Right lung (tissue), 5 donors: ENCODE measurements around the gene TBL3. TPM values are rescaled to one million over a fixed set of nuclear protein-coding genes. Genes with fewer than 3 reads are reported as not detected.
"Not testable (repeated sequence)": the region's sequence is repeated elsewhere in the genome, so short reads cannot be mapped to it uniquely, and the experiment has no call there.

Experiments used
- DNase-seq, 2 donors: peaks; one replicate each; pipeline ENCODE4 v3.0.0-alpha.2; 2013
- polyA plus RNA-seq, 5 donors: library from polyadenylated mRNA; unstranded; fragments of 120-200 nt; gene quantifications; one replicate each; pipeline versions ENCODE4 v1.2.1 to v1.2.3, GENCODE V29; 2013; ENCODE audit warnings: inconsistent platforms in 1 of 5, low replicate concordance in 1 of 5; ENCODE audit not compliant: insufficient read length in 5 of 5, insufficient read depth in 1 of 5

Gene TBL3
- polyA plus RNA-seq, 5 donors, result 22.8 to 42.3 (median 28.9) TPM

DNA sequence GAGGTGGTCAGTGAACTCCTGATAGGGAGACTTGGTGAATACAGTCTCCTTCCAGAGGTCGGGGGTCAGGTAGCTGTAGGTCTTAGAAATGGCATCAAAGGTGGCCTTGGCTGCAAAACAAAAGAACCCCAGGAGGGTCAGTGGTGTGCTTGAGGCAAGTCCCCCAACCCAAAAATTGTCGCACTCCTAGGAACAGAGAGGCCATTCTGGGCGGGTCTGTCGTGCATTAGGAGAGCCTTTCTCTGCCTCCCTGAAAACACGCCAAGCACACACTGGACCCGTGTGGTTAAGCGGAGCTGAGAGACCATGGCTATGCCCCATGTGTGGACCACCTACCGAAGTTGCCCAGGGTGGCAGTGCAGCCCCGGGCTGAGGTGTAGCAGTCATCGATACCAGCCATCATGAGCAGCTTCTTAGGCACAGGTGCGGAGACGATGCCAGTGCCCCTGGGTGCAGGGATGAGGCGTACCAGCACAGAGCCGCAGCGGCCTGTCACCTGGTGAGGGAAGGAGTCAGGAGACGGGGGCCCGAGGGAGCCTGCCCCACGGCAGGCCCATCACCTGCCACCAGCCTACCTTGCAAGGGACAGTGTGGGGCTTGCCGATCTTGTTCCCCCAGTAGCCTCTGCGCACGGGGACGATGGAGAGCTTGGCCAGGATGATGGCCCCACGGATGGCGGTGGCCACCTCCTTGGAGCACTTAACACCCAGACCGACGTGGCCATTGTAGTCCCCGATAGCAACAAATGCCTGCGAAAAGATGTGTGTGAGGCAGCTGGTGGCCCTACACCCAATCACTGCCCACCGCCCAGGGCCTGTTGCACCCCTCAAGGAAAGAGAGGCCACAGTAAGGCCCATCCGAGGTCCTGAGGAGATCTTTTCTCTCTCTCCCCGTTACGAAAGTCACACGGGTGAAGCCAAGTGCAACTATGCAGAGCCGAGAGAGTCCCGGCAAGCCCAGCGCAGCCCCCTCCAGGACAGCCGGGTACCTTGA is 9.4 kb upstream of the TBL3 start:
- not testable (repeated sequence) for DNase-seq

DNA sequence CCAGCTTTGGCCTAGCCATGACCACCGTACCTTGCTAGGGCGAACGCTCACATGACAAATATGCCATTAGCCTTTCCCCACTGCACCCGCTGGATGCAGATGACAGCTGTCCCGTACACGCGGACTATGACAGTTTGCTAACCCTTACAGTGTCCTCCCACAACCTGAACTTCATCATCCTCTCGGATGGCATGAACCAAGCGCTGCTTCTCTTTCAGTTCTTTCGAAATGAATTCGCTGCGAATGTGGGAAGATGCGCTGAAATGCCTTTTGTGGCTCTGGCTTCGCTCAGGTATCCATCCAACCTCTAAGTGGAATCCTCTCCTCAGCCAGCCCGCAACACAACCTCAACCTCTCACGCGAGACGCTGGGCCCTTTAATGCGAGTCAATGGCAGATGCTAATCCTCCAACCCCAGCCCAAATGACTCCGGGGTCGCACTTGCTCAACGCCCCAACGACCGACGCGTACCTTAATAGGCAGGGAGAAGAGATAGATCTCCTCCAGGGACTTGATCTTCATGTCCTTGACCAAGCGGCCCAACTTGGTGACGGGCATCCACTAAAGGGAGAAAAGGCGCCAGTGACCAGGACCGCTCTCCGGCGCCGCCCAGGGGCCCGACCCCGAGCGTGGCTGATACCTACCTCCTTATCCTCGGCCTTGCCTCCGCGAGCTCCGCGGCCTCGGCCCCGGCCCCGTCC is 7.9 kb upstream of the TBL3 start:
- DNase-seq, result peak in 1 of 2 donors; percentile 27

DNA sequence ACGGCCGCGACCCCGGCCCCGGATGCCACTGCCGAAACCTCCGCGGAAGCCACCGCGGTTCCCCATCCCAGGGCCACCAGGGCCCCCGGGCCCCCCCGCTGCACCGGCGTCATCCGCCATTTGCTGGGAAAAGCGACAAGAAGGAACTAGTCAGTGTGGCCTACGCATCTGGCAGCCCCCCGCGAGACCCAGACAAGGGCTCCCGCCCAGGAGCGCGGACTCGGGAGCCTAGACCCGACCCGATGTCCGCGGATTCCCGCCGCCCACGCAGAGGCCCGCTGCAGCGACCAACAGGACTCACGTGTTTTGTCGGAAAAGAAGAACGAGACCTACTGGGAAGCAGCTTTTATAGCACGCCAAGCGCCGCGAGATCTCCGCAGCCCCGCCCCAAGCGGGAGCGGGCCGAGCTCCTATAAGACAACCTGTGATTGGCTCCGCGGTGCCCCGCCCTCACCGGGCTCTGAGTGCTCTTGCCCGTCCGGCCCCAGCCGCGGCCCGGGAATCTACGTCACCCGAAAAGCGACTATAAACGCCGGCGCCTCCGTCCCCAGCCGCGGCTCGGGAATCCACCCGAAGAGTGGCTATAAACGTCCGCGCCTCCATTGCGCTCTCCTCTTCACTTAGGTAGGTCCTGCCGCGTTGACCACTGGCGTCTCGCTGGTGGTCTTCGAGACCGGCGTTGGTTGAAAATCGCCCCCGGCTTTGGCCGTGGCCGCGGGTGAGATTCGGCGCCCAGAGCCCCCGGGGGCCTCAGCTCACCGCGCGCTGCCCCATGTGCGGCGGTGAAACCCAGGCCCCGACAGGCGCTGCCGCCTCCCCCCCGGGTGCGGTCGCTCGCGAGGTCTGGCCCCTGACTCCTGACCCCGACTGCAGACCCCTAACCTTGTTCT is 7.1 kb upstream of the TBL3 start, which contains the start of gene RPS2:
Gene RPS2 (minus strand): TSS at position 321 of the 890 bp plus-strand sequence. CDS start 201 bp downstream, at position 120.
- DNase-seq, result peak; percentile 97 to 98

DNA sequence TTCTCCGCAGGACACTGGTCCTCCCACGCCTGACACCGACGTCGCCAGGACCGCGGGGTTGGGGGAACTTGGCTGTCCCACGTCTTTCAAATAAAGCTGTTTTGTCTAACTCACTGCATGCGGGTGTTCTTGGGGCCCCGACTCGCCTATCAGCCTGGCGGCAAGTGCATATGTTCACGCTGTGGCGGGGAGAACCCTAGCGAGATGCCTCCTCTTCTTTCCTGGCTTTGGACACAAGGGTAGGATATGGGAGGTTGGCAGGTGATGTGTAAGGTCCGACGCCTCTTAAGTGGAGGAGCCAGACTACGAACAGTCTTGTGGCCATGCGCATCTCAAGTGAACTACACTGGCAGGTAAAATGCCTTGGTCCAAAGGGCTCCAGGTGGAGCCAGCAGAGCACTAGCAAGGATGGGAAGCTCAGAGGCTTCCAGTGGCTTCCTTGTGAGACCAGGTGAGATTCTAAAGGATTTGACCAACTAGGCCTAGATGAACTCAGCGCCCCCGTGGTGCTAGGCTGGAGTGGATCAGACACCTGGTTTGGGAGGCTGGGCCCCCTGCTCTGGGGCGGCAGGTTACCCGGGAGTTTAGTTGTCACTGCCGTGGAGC is 6.4 kb upstream of the TBL3 start:
- DNase-seq, result no peak

DNA sequence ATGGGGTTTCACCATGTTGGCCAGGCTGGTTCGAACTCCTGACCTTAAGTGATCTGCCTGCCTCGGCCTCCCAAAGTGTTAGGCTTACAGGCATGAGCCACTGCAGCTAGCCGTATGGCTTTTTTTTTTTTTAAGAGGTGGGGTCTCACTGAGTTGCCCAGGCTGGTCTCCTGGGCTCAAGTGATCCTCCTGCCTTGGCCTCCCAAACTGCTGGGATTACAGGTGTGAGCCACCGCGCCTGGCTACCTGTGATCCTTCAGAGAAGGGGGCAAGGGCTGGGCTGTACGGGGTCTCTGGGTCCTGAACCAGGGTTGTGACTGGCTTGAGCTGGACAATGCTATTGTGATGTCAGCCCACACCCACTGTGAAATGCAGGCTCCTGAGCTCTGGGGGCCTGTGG is 5.4 kb upstream of the TBL3 start, which contains the start of gene RNF151:
Gene RNF151 (plus strand): TSS at position 397 of the 400 bp plus-strand sequence. CDS start 26 bp downstream, outside the sequence.
- DNase-seq, result no peak

DNA sequence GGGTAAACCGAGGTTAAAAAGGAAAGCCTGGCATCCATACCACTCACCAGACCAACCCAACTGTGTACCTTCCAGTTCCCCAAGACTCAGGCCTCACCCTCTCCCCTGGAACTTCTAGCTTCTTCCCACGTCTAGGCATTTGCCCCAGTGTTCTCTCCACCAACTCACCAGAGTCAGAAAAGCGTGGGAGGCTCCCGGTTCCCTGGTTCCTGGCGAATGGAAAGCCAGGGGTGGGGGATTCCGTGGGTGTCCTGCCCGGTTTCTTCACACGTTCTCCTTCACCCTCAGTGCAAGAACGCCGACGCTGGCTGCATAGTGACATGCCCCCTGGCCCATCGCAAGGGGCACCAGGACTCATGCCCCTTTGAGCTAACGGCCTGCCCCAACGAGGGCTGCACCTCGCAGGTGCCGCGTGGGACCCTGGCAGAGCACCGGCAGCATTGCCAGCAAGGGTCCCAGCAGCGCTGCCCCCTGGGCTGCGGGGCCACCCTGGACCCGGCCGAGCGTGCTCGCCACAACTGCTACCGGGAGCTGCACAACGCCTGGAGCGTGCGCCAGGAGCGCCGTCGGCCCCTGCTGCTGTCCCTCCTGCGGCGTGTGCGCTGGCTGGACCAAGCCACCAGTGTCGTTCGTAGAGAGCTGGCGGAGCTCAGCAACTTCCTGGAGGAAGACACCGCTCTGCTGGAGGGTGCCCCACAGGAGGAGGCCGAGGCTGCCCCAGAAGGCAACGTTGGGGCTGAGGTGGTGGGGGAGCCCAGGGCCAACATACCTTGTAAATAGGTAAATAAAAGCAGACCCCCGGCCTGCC is 3.5 kb upstream of the TBL3 start:
- no peak for DNase-seq

DNA sequence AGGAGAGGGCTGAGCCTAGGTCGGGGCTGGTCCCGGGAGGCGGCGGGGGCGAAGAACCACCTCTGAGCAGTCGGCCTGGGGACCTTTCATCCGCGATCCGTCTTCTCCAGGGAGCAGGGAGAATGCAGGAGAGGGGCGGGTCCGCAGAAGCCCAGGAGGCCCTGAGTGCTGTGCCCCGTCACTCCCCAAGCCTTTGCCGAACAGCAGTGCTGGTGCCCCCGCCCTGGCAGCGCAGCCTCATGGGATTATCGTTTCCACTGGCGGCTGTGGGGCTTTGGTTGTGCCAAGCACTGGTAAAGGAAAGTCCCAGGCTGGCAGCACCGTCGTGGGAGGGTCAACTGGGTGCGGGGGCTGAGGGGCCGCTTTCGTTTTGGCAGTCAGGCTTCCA is 631 bp downstream of the TBL3 start:
- no peak for DNase-seq

DNA sequence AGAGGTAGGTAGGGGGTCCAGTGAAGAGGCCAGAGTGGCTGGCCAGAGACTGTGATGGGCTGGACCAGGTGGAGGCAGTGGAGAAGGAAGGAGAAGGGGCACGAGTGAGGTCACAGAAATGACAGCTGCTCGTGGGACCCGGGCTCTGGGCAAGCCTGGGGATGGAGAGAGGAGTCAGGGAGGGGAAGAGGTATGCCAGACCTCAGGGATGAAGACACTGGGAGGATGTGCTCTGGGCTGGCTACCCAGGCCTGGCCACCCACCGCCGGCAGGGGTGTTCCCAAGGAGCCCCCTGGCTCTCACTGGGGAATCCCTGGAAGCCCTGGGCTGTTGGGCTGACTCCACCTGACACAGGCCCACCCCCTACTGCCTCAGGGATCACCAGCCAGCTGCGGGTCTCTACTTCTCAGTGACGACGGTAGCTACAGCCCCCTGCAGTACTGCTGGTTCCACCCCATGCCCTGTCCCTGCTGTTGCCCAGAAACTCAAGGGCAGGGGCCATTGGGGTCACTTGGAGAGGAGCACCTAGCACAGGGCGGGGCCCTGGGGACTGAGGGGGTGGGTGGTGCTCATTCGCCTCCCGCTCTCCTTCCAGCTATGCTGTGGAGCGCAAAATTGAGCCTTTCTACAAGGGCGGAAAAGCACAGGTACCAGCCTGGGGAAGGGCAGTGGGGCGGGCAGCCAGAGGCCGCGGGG is 1.8 kb downstream of the TBL3 start:
- DNase-seq, result no peak

DNA sequence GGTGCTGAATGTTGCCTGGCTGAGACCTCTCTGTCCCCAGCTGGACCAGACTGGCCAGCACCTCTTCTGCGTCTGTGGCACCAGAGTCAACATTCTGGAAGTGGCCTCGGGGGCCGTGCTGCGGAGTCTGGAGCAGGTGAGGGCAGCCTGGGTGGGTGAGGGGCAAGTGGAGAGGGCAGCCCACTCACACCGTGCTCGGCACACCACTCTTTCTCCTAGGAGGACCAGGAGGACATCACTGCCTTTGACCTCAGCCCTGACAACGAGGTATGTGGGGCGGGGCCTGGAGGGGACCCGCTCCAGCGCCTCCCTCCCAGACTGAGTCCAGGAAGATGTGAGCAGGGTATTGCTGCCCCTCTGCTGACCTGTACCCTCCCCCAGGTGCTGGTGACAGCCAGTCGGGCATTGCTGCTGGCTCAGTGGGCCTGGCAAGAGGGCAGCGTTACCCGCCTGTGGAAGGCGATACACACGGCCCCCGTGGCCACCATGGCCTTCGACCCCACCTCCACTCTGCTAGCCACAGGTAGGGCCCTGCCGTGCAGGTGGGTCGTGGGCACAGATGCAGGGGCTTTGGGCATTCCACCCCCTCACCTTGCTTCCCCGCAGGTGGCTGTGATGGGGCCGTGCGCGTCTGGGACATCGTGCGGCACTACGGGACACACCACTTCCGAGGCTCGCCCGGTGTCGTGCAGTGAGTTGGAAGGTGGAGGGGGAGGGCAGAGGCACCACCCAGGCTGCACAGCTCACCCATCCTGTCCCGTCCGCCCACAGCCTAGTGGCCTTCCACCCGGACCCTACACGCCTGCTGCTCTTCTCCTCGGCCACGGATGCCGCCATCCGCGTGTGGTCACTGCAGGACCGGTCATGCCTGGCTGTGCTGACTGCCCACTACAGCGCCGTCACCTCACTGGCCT is 2.6 kb downstream of the TBL3 start:
- DNase-seq, result no peak

DNA sequence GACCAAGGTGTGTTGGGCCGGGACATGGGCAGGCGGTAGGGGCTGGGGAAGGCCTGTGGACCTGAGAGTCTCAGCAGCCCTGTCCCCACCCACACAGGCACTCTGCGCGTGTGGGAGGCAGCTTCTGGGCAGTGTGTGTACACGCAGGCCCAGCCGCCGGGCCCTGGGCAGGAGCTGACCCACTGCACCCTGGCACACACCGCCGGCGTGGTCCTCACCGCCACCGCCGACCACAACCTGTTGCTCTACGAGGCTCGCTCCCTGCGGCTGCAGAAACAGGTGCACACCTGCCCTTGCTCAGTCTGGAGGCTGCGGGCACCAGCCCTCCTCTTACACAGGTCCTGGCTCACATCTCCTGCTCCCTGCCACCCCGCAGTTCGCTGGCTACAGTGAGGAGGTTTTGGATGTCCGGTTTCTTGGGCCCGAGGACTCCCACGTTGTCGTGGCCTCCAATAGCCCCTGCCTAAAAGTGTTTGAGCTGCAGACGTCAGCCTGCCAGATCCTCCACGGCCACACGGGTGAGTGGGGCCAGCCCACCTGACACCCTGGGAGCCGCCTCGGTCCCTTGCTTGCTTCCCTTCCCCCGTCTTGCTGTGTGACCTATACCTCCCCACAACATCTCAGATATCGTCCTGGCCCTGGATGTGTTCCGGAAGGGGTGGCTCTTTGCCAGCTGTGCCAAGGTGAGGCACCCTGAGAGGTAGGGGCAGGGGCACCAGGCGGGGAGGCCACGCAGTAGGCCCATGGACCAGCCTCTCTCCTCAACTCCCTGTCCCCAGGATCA is 3.8 kb downstream of the TBL3 start:
- DNase-seq, result no peak

DNA sequence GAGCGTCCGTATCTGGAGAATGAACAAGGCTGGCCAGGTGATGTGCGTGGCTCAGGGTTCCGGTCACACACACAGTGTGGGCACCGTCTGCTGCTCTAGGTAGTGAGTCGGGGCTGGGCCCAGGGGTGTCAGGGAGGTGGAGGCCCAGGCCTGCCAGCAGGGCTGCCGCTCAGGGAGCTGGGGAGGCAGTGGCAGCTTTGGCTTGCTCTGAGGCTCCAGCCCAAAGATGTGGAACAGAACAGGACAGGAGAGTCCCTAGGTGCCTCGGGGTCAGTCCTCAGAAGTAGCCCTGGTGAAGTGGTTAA is 4.3 kb downstream of the TBL3 start:
- DNase-seq, result no peak

DNA sequence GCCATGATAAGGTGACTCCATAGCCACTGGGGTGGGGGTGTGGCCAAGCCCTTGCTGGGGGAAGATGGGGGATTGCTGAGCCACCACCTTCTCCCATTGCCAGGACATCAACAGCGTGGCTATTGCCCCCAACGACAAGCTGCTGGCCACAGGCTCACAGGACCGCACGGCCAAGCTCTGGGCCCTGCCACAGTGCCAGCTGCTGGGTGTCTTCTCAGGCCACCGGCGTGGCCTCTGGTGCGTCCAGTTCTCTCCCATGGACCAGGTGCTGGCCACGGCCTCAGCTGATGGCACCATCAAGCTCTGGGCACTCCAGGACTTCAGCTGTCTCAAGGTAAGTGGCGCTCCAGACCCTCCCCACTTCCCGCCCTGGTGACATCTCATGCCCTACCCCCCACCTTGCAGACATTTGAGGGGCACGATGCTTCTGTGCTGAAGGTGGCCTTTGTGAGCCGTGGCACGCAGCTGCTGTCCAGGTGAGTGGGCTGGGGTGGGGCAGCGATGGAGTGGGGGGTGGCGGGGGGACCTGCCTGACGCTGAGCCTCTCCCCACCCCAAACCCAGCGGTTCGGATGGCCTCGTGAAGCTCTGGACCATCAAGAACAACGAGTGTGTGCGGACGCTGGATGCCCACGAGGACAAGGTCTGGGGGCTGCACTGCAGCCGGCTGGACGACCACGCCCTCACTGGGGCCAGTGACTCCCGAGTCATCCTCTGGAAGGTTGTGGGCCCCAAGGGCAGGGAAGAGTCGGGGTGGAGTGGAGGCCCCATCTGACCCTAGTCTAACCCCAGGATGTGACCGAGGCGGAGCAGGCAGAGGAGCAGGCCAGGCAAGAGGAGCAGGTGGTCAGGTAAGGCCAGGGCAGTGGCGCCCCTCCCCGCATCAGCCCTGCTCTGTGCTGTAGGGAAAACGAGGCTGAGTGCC is 5.4 kb downstream of the TBL3 start:
- no peak for DNase-seq

DNA sequence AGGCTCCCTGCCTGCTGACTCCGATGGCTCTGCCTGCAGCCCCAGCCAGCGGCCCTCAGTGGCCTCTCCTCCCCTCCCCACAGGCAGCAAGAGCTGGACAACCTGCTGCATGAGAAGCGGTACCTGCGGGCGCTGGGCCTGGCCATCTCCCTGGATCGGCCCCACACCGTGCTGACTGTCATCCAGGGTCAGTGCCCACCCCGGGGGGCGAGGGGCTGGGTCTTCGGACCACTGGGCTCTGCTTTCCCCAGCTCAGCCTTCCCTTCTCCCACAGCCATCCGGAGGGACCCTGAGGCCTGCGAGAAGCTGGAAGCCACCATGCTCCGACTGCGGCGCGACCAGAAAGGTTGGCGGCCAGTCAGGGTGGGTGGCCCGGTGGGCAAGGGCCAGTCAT is 6.0 kb downstream of the TBL3 start:
- no peak for DNase-seq

DNA sequence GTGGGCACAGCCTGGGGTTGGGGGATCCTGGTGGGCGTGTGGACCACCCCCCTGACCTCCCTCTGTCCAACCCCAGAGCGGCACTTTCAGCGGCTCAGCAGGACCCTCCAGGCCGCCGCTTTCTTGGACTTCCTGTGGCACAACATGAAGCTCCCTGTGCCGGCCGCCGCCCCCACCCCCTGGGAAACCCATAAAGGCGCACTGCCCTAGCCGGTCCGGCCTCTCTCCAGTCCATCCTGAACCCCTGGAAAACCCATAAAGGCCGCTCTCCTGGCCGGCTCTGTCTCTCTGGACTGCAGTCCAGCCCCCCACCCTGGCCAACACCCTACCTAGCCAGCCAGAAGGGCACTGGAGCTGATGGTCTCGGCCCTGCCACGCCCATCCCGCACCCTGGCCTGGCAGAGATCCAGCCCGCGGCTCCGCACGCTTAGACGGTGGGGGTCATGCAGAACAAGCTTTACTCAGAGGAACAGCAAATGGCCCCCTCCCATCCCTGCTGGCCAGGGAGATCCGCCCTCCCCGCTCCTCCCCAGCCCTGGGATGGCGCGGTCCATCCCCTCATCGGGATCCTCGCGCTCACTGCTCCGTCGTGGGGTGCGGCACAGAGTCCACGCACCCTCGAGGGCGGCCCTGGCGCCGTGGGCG is 6.7 kb downstream of the TBL3 start:
- DNase-seq, result no peak

DNA sequence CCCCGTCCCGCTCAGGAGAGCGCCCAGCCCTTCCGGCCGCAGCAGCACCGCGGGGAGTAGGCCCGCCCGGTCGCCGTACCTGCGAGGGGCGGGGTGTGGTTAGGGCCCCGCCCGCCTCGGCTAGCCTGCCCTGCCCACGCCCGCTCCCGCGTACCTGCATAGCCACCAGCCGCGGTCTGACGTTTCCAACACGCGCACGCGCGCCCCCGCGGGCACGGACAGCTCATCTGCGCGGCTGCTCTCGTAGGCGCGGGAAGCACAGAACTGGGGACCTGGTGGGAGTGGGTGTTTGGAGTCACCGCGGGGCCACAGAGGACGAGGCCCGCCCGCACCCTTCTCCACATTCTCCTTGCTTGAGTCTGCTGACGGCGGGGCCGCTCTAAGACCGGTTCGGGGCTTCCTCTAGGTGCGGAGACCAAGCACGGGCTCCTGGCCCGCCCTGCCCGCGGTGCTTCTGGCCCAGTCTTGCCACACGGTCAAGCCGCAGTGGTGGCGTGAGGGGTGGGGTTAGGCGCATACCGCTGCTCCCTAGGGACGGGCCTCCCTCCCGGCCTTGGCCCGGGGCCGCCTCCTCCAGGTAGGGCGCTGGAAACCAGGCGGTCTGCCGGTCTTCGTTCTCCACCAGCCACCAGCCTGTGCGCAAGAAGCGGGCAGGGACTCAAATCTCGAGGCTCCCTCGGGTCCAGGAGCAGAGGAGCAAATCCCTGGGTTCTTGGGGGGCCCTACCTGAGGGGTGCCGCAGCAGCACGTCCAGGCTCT is 7.6 kb downstream of the TBL3 start:
- DNase-seq, result no peak
